GM19328 (cell line): Measurements from ENCODE around the gene PITPNM2.

Source experiments
- ATAC-seq: cut with Tn5 transposase; IDR thresholded peaks from one replicate; pipeline ENCODE4 v1.9.1; 2021; ENCODE audit warnings: mild to moderate bottlenecking, moderate library complexity; ENCODE audit not compliant: unreplicated experiment

The PITPNM2 gene

DNA sequence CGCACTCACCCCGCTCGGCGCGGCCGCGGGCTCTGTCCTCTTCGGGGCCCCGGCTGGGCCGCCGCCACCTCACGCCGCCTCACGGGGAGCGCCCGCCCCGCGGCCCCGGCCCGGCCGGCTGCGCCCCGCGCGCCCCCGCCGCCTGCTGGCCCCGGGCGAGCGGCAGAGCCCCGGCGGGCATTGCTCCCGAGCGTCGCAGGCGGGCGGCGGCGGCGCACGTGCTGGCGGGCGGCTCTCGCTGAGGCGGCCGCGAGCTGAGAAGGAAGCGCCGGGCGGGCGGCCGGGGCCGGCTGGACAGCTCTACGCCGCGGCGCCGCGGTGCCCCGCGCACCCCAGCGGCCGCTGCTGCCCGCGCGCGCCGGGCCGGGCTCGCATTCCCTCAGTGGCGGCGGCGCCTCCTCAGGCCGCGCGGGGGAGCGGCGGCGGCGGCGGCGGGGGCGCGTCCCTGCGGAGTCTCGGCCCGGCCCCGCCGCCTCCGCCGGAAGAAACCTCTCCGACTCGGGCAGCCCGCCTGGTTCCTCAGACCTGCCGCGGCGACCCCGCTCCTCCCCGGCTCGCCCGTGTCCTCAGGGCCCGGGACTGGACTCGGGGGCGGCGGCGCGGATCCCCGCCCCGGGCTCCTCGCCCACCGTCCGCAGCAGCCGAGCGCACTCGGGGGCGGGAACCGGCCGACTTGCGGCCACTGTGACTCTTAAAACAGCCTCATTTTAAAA is at the start of gene PITPNM2:
PITPNM2 (minus strand) TSS at position 347 of the 713 bp plus-strand sequence. CDS start 116,500 bp downstream, outside the sequence.
- ATAC-seq: no peak

DNA sequence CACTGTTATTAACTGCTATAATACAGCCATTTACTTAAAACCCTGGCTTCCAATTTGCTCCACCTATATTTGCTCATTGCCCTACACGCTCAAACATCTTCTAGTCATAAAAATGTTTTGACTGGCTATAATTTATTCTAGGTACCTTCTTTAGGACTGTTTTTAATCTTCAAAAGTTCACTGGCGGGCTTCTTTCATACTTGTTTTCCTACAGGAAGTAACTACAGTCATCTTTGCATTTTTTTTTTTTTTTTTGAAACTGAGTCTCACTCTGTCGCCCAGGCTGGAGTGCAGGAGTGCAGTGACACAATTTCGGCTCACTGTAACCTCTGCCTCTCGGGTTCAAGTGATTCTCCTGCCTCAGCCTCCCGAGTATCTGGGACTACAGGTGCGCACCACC is 49.5 kb upstream of the PITPNM2 start:
- ATAC-seq: no peak

DNA sequence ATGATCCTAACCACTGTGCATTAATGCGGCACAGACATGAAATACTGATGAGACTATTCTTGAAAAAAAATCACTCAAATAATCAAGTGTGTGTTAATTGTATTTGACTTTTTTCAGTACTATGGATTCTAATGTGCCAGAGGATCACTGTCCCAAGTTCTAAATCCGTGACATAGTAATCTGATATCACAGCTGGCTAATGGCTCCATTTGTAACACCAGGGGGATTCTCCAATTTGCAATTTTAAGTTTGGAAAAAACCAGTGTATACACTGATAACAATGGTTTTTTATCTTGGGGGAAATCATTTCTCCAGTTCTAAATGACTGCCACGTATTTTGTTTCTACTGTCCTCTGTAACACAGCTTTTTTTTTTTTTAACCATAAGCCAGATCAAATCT is 49.0 kb upstream of the PITPNM2 start:
- no peak for ATAC-seq

DNA sequence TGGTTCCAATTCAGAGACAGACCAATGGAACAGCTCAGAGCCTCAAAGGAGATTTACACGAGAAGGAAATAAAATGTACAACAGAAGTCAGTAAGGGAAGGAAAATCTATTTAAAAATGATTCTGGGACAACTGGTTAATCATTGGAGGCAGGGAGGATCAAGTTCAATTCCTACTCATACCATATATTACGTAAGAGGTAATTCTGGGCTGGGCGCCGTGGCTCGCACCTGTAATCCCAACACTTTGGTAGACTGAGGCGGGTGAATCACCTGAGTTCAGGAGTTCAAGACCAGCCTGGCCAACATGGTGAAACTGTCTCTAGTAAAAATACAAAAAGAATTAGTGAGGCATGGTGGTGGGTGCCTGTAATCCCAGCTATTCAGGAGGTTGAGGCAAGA is 36.7 kb upstream of the PITPNM2 start:
- no peak for ATAC-seq

DNA sequence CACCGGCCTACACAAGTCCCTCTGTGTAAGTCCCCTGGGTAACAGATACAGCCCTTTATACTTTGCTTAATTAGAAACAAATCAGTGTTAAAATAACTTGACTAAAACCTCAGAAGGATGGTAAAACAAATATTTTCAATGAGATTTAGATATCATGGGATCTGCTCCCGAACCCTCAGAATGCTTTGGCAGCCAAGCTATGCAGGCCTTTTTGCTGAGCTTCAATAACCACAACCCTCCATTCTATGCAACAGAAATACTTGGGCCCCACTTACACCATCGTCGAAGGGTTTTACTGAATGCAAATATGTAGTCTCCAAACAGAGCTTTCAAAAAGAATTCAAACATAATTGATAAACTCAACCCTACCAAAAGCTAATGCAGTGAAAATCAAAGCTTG is 29.3 kb upstream of the PITPNM2 start:
- ATAC-seq: no peak

DNA sequence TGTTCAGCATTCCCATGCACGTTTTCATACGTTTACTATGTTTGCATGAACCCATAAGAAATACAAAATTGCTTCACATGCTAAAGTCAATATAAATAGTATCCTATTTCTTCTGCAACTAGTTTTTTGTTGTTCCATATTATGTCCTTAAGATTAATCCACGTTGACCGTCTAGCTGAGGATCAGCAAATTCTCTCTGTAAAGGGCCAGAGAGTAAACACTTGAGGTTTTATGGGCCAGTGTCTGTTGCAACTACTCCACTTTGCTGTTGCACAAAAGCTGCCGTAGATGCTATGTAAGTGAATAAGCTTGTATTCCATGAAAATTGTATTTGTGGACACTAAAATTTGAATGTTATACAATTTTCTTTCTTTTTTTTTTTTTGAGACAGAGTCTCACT is 21.1 kb upstream of the PITPNM2 start:
- ATAC-seq: no peak

DNA sequence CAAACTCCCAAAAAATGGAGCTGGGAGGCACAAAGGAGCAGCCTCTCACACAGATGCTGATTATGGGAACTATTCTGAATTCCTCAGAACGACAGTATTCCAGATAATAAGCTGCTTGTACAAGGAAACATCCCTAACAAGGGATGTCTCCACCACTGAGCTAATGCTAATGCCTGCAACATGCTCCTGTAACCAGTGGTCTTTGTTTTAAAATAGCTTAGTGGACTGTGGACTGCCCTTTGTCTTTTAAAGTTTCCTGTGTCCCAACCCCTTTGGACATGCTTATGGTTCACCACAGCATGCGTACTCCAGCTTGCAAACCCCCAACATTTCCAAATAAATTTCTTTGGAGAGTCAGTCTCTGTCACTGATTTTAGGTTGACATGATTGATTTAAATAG is 16.4 kb upstream of the PITPNM2 start:
- no peak for ATAC-seq

DNA sequence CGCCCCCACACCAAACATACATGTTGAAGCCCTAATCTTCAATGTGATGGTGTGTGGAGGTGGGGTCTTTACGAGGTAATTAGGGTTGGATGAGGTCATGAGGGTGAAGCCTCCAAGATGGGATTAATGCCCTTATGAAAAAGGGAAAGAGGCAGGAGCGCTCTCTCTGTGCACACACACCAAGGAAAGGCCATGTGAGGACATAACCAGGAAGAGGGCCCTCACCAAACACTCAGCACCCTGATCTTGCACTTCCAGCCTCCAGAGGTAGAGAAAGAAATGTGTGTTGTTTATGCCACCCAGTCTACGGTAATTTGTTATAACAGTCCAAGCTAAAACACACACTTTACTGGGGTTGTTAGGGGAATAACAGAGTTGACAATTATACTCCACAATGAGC is 14.6 kb upstream of the PITPNM2 start:
- no peak for ATAC-seq

DNA sequence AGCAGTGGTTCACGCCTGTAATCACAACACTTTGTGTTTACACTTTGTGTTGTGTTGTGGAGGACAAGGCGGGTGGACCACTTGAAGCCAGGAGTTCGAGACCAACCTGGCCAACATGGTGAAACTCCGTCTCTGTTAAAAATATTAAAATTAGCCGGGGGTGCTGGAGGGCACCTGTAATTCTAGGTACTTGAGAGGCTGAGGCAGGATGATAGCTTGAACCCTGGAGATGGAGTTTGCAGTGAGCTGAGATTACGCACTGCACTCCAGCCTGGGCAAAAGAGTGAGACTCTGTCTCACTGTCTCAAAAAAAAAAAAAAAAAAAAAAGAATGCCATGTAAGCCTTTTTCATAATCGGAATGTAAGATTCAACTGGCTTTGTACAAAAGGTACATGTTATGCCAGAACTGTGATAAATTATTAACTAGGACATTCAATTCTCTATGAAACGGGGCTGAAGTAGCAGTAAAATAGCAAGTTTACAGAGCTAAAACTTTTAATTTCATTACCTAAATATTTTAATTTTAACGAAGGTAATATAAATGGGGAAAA is 13.9 kb upstream of the PITPNM2 start:
- ATAC-seq: no peak

DNA sequence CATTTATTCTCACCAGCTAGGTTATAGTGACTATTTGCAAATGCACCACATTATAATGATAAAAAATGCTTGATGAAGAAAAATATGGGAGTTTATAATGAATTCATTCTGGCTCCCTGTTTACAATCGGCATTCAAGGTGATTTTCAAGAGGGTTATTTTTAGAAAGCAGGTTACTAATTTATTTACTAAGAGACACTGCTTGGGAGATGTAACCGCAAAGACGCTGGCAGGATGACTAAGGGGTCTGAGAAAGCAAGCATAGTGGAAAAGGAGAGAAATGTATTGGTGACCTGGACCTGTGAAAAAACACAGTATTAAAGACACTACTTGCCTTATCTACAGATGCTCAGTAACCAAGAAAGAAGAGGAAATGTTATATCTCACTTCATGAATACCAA is 13.3 kb upstream of the PITPNM2 start:
- ATAC-seq: no peak

DNA sequence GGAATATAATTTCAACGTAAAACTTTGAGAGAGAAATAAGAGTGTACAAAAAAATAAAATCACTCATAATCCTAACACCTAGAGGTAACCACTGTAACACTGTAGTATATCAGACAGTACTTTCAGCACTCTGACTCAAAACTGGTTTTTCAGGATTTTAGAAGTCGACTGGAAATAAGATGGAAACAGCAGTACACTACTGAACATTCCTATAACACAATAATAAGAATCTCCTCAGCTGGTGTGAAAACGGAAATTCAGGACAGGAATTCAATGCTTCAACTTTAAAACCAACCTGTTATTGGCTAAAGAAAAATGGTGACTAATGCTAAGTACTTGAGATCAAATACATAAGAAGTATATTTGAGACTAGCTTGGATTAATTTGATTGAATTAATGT is 12.3 kb upstream of the PITPNM2 start:
- ATAC-seq: no peak

DNA sequence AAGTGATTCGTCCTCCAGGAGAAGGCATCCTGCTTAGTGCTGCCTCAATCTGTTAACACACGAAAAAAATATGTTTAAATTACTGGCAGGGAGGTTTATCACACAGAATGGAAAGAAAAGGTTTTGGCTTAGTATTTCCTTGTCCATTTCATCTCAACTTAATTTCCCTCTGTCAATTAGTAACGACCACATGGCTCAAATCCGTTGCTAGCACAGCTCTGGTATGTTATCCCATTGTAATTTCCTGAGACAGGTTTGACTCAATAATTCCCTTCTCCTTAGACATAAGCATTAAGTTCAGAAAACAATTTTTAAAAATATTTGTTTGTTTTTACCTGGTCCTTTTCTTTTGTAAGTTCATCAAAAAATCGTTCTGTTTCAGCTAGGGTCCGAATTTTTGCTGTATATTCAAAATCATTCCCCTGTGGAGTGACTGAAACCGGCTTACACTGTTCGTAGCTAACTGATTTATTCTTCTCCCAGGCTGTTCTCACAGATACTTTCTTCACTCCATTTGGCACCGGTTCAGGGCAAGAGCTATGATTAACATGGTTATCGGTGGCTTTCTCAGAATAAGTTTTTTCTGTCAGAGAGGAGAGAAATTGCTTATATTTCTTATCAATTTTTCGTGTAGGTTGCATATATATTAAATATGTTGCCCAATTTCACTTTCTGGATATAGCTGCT is 10.1 kb upstream of the PITPNM2 start:
- no peak for ATAC-seq

DNA sequence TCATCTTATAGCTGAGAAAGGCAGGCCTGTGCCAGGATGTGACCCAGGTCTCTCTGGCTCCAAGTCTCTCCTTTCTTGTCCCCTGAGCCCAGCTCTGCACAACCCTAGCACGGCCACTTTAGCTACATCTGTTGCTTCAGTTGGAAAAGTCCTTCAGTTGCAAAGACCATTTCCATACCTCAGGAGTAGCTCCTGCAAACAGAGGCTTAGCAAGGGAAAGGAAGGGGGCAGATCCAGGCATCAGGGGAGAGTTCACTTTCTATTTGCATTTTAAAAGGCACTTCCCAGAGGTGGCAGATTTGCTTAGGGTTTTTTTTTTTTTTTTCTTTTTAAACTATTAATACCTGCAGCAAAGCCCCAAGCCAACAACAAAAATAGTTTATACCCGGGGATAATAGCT is 3.0 kb upstream of the PITPNM2 start:
- no peak for ATAC-seq

DNA sequence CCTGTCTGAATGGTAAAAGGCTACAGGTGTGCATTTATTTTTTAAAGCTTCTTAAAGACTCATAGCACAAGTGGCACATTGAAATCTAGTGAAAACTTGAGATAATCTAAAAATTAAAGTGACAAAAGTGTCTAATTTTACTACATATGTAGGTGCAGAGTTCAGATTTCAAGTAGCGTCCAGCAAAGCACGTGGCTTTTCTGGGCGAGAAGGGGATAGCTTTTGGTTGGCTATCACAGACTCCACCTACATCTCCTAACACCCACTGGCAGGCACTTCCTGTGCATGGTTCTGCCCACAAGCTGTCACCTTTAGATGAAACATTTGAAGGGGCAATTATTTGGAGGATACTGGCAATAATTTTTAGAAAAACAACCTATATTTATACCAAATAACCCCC is 1.9 kb upstream of the PITPNM2 start:
- ATAC-seq: no peak

DNA sequence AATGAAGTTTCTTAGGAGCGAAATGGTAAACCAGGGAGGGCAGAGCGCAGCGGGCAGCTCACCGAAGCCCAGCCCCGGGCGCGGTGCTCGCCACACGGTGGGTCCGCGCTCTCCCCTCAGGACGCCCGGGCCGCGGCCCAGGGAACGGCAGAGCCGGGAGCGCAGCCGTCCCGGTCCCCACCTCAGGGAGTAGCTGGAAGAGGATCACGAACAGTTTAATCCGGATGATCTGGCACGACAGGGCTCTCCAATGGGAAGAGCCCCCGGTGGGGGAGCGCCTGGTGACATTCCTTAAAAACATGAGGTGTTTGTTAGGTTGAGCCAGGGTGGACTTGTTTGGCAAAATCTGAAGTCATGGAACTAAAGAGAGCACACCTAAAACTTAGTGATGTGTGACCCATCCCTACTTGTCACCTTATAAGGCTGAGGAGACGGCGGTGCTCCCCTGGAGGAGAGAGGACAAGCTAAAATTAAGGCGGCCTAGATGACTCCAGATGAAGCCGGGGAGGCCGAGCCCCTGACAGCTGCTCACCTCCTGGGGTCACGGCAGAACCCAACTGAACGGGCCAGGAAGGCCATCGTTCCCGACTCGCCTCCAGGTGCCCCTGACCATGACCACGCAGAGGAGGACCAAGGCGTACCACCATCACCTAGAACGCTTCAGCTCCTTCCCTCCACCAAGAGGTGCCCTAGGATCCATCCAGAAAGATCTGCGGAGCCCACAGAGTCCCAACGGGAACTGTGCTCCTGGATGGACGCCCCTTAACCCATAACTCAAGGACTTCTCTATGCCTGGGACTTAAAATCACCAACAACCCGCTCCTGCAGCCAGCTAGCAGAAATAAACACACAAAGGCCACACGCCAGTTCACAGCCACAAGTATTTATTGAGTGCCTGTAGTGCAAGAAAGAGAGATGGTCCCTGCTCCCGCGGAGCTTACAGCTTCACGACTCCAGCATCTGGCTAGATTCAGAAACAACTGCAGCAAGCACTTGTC is 866 bp upstream of the PITPNM2 start:
- ATAC-seq: no peak

DNA sequence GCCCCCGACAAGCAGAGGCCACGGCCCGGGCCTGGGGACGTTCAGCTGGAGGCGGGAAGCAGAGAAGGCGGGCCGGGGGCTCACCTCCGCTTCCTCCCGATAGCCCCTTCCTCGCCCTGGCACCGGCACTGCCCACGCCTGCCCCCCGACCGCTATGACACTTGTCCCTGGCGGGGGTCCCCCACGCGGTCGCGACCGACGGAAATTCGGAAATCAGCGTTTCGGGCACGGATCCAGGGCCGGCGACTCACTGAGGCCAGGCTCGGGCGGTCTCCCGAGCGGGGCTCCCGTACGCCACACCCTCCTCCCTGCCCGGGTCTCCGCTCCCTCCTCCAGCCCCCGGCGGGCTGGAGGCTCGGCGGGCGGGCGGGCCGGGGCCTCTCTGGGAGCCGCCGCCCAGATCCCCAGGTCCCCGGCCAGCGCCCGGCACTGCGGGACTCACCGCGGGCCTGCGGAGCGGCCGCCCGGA is 581 bp downstream of the PITPNM2 start:
- ATAC-seq: no peak

DNA sequence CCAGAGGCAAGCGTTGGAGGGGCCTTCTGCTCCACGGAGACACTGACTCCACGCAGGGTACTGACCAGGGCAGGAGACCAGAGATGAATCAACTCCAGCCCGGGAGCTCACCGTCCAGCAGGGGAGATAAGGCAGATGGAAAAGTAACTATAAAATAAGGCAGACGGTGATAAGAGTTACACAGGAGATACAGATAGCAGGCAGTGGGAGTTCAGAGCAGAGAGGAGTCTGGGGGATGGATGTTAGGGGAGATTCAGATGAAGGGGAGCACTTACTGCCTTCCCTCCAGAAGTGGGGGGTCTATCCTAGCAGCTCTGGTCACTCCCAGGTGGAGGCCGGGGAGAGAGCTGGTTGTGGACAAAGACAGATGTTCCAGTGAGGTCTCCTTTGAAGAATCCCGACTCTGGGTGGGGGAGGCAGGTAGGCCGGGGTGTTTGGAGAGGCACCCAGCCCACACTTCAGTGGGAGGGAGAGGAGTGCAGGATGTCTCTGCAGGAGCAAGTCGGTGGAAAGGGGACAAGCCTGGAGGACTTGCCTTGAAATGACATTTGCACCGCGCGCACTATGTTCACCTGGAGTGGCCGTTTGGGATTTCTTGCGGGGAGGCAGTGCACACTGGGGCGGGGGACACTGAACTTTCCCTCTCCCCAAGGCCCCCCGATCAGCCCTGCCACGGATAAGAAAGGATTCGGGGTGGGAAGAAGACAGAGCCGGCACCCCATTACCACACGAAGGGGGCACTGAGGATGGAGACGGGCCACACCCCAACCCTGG is 1.2 kb downstream of the PITPNM2 start:
- no peak for ATAC-seq

DNA sequence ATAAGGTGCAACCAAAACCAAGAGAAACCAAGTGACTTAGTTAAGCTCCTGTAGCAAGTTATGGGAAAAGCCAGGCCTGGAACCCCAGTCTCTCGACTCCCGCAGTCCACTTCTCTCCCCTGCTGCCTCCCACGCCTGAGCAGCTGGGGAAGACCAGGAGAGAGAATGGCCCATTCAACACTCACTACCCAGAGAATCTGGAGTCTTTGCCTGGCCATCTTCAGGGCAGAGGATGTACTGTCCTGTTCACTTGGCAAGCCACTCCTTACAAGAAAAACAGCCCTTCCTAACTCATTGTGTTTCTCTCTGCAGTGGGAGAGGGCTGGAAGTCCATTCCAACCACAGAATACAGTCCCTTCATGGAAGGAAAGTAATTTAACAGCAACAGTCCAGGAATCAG is 1.8 kb downstream of the PITPNM2 start:
- ATAC-seq: no peak

DNA sequence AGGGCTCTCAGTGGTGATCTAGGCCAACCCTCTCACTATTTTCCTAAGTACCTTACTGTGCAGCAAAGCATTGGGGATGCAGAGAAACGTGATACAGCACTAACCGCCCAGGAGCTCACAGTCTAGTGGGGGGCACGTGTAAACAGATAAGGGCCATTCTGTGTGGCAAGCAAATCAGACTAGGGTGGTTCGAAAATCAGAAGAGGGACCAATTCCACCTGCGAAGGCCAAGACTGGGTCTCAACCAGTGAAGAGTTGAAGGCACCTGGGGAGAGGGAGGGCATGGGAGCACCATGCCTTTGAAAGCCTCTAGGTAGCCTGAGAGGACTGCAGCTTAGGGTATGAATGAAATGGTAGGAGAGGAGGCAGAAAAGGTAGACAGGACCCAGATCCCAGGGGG is 2.2 kb downstream of the PITPNM2 start:
- ATAC-seq: no peak

DNA sequence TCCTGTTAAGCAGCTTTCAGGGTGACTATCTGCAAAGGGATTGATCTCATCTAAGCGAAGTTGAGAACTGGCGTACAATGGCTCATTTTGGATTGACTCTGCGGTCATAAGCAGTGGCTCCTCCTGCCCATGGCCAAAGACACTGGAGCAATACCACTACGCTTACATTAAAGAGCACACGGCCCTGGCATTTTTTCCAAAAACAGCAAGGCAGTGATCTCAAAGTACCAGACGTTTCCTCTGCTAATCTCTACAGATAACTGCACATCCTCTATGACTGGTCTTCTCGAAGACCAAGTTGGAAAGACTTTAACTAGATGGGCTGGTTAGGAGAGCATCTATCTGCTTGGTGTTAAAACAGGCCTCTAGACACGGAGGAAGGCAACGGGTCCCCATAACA is 2.7 kb downstream of the PITPNM2 start:
- ATAC-seq: no peak
